ENCODE data around the gene ZNF679.
"Not testable (repeated sequence)": the region's sequence is repeated elsewhere in the genome, so short reads cannot be mapped to it uniquely, and the experiment has no call there.

The ZNF679 gene

DNA sequence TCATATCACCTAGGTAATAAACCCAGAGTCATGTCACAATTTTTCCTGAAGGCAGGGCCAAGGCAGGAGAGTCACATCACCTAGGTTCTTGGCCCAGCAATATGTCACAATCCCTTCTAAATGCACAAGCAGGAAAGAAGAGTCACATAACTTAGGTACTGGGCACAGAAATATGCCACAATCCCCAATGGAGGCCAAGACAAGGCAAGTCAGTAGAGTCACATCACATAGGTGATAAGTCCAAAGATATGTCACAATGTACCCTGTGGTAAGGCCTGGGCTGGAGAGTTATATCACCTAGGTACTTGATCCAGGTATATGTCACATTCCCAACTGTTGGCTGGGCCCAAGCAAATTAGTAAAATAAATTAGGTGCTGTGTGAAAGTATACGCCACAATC, at the start of gene ZNF679:
ZNF679 (plus strand) TSS at position 301 of the 400 bp plus-strand sequence. CDS start 20,644 bp downstream, outside the sequence.
- DNase-seq (ENCODE audit: low read depth in 2 of 2), result not testable (repeated sequence)

DNA sequence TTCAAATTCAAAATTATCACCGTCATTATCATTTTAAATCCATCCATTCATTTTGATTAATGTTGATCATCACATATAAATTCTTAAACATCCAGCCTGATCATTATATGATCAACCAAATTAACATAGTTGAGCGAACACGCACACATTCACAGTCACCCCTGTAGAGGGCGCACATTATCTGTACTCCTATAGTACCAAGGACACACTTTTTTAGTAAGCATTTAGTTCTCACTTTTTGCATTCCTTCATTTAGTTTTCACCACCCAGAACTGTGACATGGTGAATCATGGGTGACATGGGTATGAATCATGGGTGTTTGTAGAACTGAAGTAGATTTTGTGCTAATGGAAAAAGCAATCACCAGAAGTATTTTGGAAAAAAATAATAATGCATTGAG, 47.3 kb upstream of the ZNF679 start:
- DNase-seq (ENCODE audit: low read depth in 2 of 2), result no peak

DNA sequence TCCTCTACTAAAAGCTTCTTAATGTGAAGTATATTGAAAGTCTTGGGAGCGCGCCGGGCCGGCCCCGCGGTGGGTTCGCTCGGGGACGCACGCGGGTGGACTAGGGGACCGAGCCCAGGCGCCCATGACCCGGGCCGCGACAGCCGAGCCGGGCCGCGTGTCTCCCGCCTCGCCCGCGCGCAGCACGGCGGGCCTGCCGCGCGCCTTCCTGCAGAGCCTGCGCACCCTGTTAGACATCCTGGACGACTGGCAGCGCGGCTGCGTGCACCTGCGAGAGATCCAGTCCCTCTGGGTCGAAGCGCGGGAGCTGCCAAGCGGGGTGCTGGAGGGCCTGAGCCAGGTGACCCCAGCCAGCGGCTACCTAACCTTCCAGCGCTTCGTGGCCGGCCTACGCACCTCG, 46.7 kb upstream of the ZNF679 start:
- no peak for DNase-seq (ENCODE audit: low read depth in 2 of 2)

DNA sequence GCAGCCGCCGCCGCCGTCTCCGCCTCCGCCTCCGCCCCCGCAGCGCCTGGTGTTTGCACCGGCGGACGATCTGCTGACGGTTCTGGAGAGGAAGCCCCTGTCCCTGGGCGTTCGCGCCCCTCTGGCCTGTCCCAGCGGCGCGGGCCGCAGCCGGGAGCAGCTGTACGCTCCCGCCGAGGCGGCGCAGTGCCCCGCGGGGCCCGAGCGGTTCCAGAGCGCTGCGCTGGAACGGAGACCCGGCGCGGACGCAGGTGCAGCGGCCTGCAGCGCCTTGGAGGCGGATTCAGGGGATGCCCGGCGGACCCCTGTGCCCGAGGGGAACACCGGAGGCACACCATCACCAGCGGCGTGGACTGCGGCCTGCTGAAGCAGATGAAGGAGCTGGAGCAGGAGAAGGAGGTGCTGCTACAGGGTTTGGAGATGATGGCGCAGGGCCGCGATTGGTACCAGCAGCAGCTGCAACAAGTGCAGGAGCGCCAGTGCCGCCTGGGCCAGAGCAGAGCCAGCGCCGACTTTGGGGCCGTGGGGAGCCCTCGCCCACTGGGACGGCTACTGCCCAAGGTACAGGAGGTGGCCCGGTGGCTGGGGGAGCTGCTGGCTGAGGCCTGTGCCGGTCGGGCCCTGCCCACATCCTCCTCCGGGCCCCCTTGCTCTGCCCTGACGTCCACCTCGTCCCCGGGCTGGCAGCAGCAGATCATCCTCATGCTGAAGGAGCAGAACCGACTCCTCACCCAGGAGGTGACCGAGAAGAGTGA, 46.1 kb upstream of the ZNF679 start:
- no peak for DNase-seq (ENCODE audit: low read depth in 2 of 2)

DNA sequence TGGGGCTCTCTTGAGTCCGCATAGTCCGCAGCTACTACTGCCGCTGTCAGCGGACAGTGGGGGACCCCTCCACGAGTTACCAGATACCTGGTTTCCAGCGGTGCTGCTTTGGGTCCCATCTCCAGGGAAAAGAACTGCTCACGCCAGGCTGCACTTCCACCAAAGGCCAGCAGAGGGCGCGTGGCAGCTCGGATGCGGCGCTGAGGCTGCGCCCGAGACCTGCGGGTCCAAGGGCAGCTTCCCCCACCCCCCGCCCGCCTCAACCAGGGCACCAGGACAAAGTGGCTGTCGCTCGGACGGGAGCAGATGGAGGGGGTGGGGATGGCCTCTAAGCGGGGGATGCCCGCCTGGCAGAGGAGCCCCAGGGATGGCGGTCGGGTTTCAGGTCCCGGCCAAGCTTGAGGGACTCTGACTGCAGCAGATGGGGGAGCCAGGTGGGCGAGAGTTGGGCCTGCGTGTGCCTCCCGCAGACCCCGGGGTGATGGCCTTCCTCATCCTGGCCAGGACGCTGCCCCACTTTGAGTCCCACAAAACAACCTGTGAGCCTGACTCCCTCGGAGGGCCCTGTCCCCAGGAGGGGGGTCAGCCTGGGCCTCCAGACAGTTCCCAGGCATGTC, 45.0 kb upstream of the ZNF679 start:
- DNase-seq (ENCODE audit: low read depth in 2 of 2), result peak in 1 of 2 donors; percentile 14

DNA sequence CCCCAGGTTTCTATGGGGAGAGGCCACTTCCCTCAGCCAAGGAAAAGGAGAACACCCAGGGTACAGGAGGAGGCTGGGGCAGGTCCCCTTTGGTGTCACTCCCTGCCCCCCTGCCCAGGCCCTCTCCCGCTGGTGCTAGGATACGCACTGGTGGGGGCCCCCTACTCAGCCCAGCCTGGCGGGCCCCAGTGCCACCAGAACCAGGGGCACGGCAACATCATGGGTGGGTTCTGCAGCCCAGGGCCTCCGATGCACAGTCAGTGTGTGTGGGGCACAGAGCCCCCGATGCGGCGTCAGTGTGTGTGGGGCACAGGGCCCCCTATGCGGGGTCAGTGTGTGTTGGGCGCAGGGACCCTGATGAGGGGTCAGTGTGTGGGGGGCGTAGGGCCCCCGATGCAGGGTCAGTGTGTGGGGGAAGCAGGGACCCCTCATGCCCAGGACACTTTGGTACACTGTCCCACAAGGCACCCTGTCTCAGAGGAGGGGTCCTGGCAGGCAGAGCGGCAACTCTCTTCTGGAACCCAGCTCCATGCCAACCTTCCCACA, 44.4 kb upstream of the ZNF679 start:
- DNase-seq (ENCODE audit: low read depth in 2 of 2), result no peak

DNA sequence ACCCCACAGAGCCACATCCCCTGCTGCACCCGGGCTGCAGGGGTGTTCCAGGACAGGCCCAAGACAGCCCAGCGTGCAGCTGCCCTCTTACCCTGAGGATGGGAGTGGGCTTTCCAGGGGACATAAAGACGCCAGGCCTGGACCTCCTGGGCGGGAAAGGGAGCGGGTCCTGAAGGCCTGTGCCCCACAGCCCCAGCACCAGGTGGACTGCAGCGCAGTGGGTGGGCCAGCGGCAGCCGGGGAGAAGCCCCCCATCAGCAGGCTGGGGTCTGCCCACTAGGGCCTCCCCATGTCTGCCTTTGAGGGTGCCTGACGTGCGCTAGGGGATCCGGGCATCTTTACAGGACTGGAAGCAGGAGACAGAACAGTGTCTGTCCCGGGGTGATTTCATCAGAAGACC, 43.9 kb upstream of the ZNF679 start:
- no peak for DNase-seq (ENCODE audit: low read depth in 2 of 2)

DNA sequence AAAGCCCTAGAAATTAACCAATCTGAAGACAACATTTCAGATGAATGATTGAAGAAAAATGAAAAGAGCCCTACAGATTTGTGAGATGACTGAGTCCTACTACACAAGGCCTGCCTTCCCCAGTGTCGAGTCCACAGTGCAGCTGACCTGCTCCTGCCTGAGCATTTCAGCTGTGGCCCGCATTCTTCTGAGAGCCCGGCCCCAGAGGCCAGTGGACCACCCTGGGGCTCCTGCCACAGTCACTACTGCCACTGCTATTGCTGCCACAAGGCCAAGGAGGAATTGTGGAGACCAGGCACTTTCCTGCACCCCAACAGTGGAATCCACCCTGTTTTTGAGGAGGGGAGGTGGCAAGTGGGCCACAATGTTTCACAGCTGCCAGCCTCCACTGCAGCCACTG, 40.9 kb upstream of the ZNF679 start:
- no peak for DNase-seq (ENCODE audit: low read depth in 2 of 2)

DNA sequence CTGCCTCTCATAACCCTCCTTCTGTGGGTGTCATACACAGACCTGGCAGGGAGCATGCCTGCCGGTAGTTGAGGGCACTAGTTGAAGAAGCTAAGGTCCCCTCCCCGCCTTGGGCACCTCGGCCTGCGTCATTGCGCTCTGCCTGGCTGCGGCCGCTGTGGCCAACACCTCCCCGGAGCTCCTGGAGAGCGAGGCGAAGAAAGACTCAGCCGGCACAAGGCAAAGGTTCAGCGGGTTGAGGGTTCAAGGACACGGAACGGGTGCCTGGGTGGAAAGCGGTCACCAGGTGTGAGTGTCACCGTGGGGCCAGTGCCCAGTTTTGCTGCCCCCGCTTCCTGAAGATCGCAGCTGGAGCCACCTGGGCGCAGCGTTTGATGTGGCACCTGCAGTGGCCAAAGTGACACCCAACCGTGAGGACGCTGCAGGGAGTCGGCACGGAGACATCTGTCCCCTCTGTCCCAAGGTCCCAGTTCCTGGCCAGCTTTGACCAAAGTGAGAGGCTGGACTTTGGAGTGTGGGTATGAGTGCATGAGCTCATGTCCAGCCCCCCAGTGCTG, 36.0 kb upstream of the ZNF679 start:
- DNase-seq (ENCODE audit: low read depth in 2 of 2), result no peak

DNA sequence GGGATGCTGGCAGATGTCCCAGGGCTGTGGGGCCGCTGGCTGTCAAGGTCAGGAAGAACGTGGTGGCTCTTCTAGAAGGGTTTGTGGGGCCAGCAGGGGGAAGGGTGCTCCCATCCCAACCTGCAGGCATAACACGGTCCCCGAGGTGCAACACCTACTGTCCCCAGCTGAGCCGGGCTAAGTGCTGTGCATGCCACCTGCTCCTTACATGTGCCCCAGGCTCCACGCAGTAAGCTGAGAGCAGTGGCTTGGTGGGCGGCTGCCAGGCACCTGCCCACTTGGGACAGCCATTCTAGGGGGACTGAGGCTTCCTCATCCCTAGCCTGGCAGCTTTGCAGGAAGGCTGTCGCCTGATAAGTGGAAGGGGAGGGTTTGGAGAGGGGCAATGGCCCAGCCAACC, 35.5 kb upstream of the ZNF679 start:
- no peak for DNase-seq (ENCODE audit: low read depth in 2 of 2)

DNA sequence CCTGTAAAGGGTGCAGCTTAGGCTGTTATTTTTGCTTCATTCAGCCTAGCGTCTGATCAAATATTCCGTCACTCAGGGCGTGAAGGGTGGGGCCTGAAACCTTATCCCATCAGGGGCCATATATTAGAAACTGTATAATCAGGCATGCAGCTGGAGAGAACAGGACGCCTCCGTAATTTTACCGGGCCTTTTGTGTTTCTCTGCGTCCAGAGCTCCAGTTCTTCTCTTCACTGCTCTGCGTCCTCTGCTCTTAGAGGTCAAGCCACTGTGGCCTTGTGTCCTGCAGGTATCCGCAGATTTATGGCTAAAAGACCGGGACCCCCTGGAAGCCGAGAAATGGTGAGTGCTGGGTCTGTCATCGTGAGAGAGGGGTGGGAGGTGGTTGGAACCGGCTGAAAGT, 21.4 kb upstream of the ZNF679 start, which contains the start of gene ZNF735:
ZNF735 (plus strand) TSS at position 301 of the 400 bp plus-strand sequence; CDS start at position 301, 0 bp downstream.
- no peak for DNase-seq (ENCODE audit: low read depth in 2 of 2)

DNA sequence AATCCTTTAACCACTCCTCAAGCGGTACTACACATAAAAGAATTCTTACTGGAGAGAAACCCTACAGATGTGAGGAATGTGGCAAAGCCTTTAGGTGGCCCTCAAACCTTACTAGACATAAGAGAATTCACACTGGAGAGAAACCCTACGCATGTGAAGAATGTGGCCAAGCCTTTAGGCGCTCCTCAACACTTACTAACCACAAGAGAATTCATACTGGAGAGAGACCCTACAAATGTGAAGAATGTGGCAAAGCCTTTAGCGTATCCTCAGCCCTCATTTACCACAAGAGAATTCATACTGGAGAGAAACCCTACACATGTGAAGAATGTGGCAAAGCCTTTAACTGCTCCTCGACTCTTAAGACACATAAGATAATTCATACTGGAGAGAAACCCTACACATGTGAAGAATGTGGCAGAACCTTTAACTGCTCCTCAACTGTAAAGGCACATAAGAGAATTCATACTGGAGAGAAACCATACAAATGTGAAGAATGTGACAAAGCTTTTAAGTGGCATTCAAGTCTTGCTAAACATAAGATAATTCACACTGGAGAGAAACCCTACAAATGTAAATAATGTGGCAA, 8.5 kb upstream of the ZNF679 start:
- not testable (repeated sequence) for DNase-seq (ENCODE audit: low read depth in 2 of 2)

DNA sequence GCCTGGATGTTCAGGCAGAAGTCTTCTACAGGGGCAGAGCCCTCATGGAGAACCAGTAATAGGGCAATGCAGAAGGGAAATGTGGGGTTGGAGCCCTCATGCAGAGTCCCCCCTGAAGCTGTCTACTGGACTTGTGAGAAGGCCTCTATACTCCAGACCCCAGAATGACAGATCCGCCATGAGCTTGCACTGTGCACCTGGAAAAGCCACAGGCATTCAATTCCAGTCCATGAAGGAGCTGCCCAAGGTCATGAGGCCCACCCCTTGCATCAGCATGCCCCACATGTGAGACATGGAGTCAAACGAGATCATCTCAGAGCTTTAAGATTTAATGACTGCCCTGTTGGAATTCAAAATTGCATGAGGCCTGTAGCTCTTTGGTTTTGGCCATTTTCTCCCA, 4.9 kb upstream of the ZNF679 start:
- no peak for DNase-seq (ENCODE audit: low read depth in 2 of 2)

DNA sequence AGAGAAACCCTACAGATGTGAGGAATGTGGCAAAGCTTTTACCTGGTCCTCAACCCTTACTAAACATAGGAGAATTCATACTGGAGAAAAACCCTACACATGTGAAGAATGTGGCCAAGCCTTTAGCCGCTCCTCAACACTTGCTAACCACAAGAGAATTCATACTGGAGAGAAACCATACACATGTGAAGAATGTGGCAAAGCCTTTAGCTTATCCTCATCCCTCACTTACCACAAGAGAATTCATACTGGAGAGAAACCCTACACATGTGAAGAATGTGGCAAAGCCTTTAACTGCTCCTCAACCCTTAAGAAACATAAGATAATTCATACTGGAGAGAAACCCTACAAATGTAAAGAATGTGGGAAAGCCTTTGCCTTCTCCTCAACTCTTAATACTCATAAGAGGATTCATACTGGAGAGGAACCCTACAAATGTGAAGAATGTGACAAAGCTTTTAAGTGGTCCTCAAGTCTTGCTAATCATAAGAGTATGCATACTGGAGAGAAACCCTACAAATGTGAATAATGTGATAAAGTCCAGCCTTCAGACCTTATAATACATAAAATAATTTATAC, 38.2 kb downstream of the ZNF679 start:
- DNase-seq (ENCODE audit: low read depth in 2 of 2), result no peak

DNA sequence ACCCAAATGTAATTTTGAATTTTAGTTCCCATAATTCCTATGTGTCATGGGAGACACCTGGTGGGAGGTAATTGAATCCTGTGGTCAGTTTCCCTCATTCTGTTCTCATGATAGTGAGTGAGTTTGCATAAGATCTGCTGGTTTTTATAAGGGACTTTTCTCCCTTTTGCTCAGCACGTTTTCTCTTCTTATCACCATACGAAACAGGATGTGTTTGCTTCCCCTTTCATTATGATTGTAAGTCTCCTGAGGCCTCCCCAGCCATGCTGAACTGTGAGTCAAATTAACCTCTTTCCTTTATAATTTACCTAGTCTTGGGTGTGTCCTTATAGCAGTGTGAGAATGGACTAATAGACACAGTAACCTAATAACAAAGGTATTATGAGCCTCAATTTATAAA, 49.4 kb downstream of the ZNF679 start:
- no peak for DNase-seq (ENCODE audit: low read depth in 2 of 2)

DNA sequence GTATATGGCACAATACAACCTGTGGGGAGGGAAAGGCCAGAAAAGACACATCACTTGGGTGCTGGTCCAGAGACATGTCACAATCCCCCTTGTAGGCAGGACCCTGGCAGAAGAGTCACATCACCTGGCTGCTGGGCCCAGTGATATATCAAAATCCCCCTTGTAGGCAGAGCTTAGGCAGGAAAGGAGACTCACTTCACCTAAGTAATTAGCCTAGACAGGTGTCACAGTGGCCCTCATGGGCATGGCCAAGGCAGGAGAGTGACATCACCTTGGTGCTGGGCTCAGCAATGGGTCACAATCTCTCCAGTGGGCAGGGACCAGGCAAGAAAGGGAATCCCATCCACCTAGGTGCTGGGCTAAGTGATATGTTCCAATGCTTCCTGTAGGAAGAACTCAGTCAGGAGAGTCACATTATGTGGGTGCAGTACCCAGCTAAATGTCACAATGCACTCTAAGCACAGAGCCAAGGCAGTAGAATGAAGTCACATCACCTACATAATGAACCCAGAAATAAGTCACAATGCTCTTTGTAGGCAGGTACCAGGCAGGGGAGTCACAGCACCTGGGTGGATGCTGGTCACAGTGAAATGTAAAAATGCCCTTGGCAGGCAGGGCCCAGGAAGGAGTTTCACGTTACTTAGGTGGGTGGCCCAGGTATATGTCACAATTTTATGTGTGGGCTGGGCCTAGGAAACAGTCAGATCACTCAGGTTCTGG, 66.6 kb downstream of the ZNF679 start:
- no peak for DNase-seq (ENCODE audit: low read depth in 2 of 2)

DNA sequence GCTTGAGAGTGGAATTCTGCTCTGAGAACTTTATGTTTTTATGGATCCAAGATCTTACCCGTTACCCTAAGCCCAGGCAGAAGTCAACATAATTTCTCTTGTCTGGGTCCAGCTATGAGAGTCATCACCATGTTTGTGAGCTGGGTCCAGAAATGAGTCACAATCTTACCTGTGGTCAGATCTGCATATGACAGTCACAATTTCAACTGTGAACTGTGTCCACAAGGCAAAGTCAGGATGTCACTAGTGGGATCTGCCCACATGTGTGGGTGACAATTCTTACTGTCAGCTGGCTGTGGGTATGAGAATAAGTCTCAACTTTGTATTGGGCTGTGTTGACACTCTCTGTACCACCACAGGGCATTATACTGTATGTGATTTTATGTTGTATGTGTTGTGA, 69.1 kb downstream of the ZNF679 start:
- not testable (repeated sequence) for DNase-seq (ENCODE audit: low read depth in 2 of 2)

DNA sequence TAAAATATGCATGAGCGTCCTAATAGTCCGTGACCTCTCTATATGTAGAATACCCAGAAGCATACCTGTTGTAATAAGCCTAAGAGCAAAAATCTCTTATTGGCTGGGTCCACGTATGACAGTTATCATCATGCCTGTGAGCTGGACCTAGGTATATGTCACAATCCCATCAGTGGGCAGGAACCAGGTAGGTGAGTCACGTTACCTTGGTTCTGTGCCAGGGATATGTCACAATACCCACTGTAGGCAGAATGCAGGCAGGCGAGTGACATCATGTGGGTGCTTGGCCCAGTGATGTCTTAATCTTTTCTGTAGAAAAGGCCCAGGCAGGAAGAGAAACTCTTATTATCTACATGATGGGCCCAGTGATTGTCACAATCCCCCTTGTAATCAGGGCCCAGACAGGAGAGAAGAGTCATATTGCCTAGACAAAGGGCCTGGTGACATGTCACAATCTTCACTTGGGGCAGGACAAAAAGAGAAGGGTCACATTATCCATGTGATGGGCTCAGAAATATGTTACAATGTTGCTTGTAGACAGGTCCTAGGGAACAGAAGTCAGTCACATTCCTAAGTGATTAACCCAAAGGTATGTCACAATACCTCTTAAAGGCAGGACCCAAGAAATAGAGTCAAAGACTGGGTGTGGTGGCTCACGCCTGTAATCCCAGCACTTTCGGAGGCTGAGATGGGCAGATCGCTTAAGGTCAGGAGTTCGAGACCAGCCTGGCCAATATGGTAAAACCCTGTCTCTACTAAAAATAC, 72.5 kb downstream of the ZNF679 start:
- no peak for DNase-seq (ENCODE audit: low read depth in 2 of 2)

DNA sequence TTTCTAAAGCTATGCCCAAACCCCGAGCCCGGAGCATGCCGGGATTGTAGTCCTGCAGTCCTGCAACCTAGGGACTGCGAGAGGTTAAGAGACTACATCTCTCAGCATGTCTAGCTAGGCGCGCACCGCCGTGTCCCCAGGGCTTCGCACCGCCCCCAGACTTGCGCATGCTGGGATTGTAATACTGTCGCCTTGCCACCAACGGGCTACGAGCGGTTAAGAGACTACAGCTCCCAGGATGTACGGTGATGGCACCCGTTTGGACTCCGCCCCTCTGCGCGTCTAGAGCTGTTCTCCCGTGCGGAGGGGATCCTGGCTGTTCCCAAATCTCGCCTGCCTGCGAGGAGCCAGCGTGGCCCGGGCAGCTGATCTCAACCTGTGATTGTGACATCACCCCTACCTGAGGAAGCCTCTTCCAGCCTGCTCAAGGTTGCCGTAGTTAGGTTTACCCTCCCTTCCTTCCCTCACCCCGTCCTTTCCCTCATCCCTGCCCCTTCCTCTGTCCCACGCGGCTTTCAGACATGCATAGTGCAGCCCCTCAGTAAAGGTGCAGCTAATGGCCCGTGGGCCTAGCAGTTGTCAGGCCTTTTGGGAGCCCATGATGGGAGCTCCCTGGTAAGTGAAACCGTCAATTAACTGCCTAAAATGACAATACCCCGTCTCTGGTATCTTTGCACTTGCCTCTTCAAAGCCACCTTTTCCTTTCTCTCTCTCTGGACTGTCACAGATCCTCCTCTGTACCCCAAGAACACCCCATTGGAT, 79.2 kb downstream of the ZNF679 start:
- DNase-seq (ENCODE audit: low read depth in 2 of 2), result peak; percentile 88 to 89

DNA sequence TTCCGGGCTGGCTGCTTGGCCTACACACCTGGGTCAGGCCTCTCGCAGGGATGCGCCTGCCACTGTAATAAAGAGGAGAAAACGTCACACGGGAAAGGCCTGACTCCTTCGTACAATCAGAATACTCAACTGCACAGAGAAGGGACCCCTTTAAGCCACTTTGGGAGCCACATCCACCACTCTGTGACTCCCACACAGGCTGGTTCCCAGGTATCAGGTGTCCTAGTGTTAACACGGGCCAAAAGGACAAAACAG, 79.7 kb downstream of the ZNF679 start:
- no peak for DNase-seq (ENCODE audit: low read depth in 2 of 2)
